Mesendoderm (in vitro differentiated cells): ENCODE data around the gene BRAP.

Source experiments
- DNase-seq: peaks from one replicate; pipeline ENCODE4 v3.0.0; 2013
- H2AK5ac ChIP-seq: 2 replicates; pipeline ENCODE4 v1.6.1; 2013; ENCODE audit warnings: low read length, inconsistent platforms
- H2BK120ac ChIP-seq: 2 replicates; pipeline ENCODE4 v1.6.1; 2013; ENCODE audit warnings: low read depth, mild to moderate bottlenecking, low read length, moderate library complexity, mixed read lengths
- H2BK15ac ChIP-seq: replicated peaks from 2 replicates; pipeline ENCODE4 v1.6.1; 2013; ENCODE audit warnings: low read depth, mild to moderate bottlenecking, moderate library complexity
- H2BK5ac ChIP-seq: 2 replicates; pipeline ENCODE4 v1.6.1; 2013; ENCODE audit warnings: low read length, inconsistent platforms
- H3K18ac ChIP-seq: 2 replicates; pipeline ENCODE4 v1.6.1; 2013; ENCODE audit warnings: mild to moderate bottlenecking, low read length, mixed read lengths
- H3K23ac ChIP-seq: one replicate; pipeline ENCODE4 v1.6.1; 2013; ENCODE audit warnings: low read length
- H3K27ac ChIP-seq: 2 replicates; pipeline ENCODE4 v1.5.1; 2013; ENCODE audit warnings: low read depth, mild to moderate bottlenecking, inconsistent platforms, low read length, moderate library complexity
- H3K27me3 ChIP-seq: 2 replicates; pipeline ENCODE4 v1.6.1; 2013; ENCODE audit warnings: low read length, control low read depth, mild to moderate bottlenecking, inconsistent platforms; ENCODE audit not compliant: insufficient read depth, poor library complexity
- H3K36me3 ChIP-seq: 2 replicates; pipeline ENCODE4 v1.6.1; 2013; ENCODE audit warnings: low read length, inconsistent platforms; ENCODE audit not compliant: control insufficient read depth, insufficient read depth
- H3K4ac ChIP-seq: one replicate; pipeline ENCODE4 v1.6.1; 2013; ENCODE audit warnings: low read depth, mild to moderate bottlenecking, low read length, moderate library complexity
- H3K4me1 ChIP-seq: 2 replicates; pipeline ENCODE4 v1.6.1; 2013; ENCODE audit warnings: low read depth, low read length, inconsistent platforms; ENCODE audit not compliant: control insufficient read depth
- H3K4me2 ChIP-seq: 2 replicates; pipeline ENCODE4 v1.6.1; 2013; ENCODE audit warnings: low read length
- H3K4me3 ChIP-seq: 2 replicates; pipeline ENCODE4 v1.5.1; 2013; ENCODE audit warnings: mild to moderate bottlenecking, low read length
- H3K56ac ChIP-seq: one replicate; pipeline ENCODE4 v1.6.1; 2013; ENCODE audit warnings: low read length
- H3K79me1 ChIP-seq: 2 replicates; pipeline ENCODE4 v1.6.1; 2013; ENCODE audit warnings: low read length, inconsistent platforms
- H3K79me2 ChIP-seq: 2 replicates; pipeline ENCODE4 v1.6.1; 2013; ENCODE audit warnings: mild to moderate bottlenecking, low read length; ENCODE audit not compliant: control insufficient read depth, insufficient read depth
- H3K9ac ChIP-seq: 2 replicates; pipeline ENCODE4 v1.6.1; 2013; ENCODE audit warnings: low read length, inconsistent platforms
- H4K5ac ChIP-seq: one replicate; pipeline ENCODE4 v1.6.1; 2013; ENCODE audit warnings: low read length
- H4K8ac ChIP-seq: one replicate; pipeline ENCODE4 v1.6.1; 2013; ENCODE audit warnings: low read depth, mild to moderate bottlenecking, control low read depth, low read length, moderate library complexity
- WGBS: extraction: QIAGEN DNeasy Blood & Tissue Kit; methylation state at CpG from one replicate; pipeline ENCODE4 v1.1.7; 2013; ENCODE audit warnings: low lambda C conversion rate, missing lambda C conversion rate; ENCODE audit not compliant: insufficient coverage; ENCODE audit errors: extremely low coverage; 5-methylcytosine and 5-hydroxymethylcytosine counted together

The BRAP gene

DNA sequence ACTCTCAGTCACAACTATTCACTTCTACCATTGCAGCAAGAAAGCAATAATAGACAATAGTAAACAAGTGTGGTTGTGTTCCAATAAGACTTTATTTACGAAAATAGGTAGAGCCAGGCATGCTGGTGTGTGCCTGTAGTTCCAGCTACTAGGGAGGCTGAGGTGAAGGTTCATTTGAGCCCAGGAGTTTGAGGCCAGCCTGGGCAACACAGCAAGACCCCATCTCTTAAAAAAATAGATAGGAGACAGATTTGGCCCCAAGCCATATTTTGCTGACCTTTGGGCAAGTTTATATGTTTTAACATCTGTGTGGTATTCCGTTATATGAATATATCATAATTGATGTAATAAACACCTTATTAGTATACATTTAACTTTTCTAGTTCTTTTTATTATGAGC lies 14.2 kb upstream of the BRAP start:
- no peak overlapping the region for H3K4me2 ChIP-seq
- no peak overlapping the region for H2BK120ac ChIP-seq
- no peaks in the 10 kb centered on the region for H3K79me1 ChIP-seq
- no peak overlapping the region for H3K18ac ChIP-seq
- no peak overlapping the region for H3K27ac ChIP-seq
- H3K56ac ChIP-seq: no peak overlapping the region
- H3K4me3 ChIP-seq: no peak overlapping the region
- H3K9ac ChIP-seq: no peak overlapping the region
- no peaks in the 10 kb centered on the region for H3K4me1 ChIP-seq
- no peak overlapping the region for H4K8ac ChIP-seq
- H3K36me3 ChIP-seq: no peaks in the 10 kb centered on the region
- H2AK5ac ChIP-seq: no peak overlapping the region
- no peak overlapping the region for H4K5ac ChIP-seq
- DNase-seq: no peak
- no CpG with 5 or more reads among the region's 2 CpGs for WGBS
- H3K79me2 ChIP-seq: no peaks in the 10 kb centered on the region
- no peak overlapping the region for H3K23ac ChIP-seq
- no peak overlapping the region for H2BK5ac ChIP-seq
- no peaks in the 10 kb centered on the region for H3K27me3 ChIP-seq
- no peak overlapping the region for H3K4ac ChIP-seq
- no peak overlapping the region for H2BK15ac ChIP-seq

GRCh38 chr12:111693818-111694217 lies 8.1 kb upstream of the BRAP start:
- H4K8ac ChIP-seq: no peak overlapping the region
- no peak overlapping the region for H3K4me3 ChIP-seq
- no peak overlapping the region for H2BK120ac ChIP-seq
- WGBS: no CpG with 5 or more reads among the region's 5 CpGs
- no peaks in the 10 kb centered on the region for H3K36me3 ChIP-seq
- DNase-seq: no peak
- H3K56ac ChIP-seq: no peak overlapping the region
- H2AK5ac ChIP-seq: no peak overlapping the region
- no peak overlapping the region for H3K27ac ChIP-seq
- no peak overlapping the region for H3K4me2 ChIP-seq
- no peak overlapping the region for H3K4ac ChIP-seq
- H3K79me2 ChIP-seq: no peaks in the 10 kb centered on the region
- no peaks in the 10 kb centered on the region for H3K79me1 ChIP-seq
- H3K23ac ChIP-seq: no peak overlapping the region
- no peak overlapping the region for H4K5ac ChIP-seq
- H3K27me3 ChIP-seq: no peaks in the 10 kb centered on the region
- no peak overlapping the region for H3K9ac ChIP-seq
- no peaks in the 10 kb centered on the region for H3K4me1 ChIP-seq
- H2BK5ac ChIP-seq: no peak overlapping the region
- no peak overlapping the region for H3K18ac ChIP-seq
- no peak overlapping the region for H2BK15ac ChIP-seq

GRCh38 chr12:111692575-111693210 lies 6.9 kb upstream of the BRAP start:
- H3K36me3 ChIP-seq: no peaks in the 10 kb centered on the region
- H2BK5ac ChIP-seq: no peak overlapping the region
- H3K27me3 ChIP-seq: no peaks in the 10 kb centered on the region
- H3K4me3 ChIP-seq: no peak overlapping the region
- H3K23ac ChIP-seq: no peak overlapping the region
- no peak overlapping the region for H3K9ac ChIP-seq
- no peak overlapping the region for H4K8ac ChIP-seq
- no peaks in the 10 kb centered on the region for H3K4me1 ChIP-seq
- H3K79me2 ChIP-seq: no peaks in the 10 kb centered on the region
- no peak overlapping the region for H3K18ac ChIP-seq
- no peak overlapping the region for H2BK120ac ChIP-seq
- H3K4me2 ChIP-seq: no peak overlapping the region
- H4K5ac ChIP-seq: no peak overlapping the region
- no peaks in the 10 kb centered on the region for H3K79me1 ChIP-seq
- peak; percentile 62 for DNase-seq
- H3K27ac ChIP-seq: no peak overlapping the region
- no peak overlapping the region for H3K56ac ChIP-seq
- WGBS: no CpG with 5 or more reads among the region's 15 CpGs
- H2AK5ac ChIP-seq: no peak overlapping the region
- no peak overlapping the region for H2BK15ac ChIP-seq
- H3K4ac ChIP-seq: no peak overlapping the region

- Histone ChIP-seq H3K27me3 (no peaks in the 10 kb centered on the region), H3K79me1 (peaks cover 4% of the 10 kb centered on the region), H3K36me3 (no peaks in the 10 kb centered on the region), H3K79me2 (peaks cover 4% of the 10 kb centered on the region), H2BK5ac (no peak overlapping the region), H3K23ac (no peak overlapping the region), H3K4ac (no peak overlapping the region), H3K4me2 (no peak overlapping the region), H3K4me1 (peaks cover 3% of the 10 kb centered on the region), H4K8ac (no peak overlapping the region), H3K18ac (no peak overlapping the region), H3K56ac (no peak overlapping the region), H4K5ac (no peak overlapping the region), H3K27ac (no peak overlapping the region), H2BK15ac (no peak overlapping the region), H3K4me3 (no peak overlapping the region), H2AK5ac (no peak overlapping the region), H3K9ac (no peak overlapping the region), H2BK120ac (no peak overlapping the region)
- no CpG with 5 or more reads among the region's 3 CpGs for WGBS
- DNase-seq: no peak
Observed at GRCh38 chr12:111691262-111691661, 5.5 kb upstream of the BRAP start.

GRCh38 chr12:111687952-111688351 lies 2.2 kb upstream of the BRAP start:
- Histone ChIP-seq H3K4me3 (no peak overlapping the region), H2BK15ac (no peak overlapping the region), H4K8ac (no peak overlapping the region), H4K5ac (no peak overlapping the region), H3K56ac (no peak overlapping the region), H3K18ac (no peak overlapping the region), H3K23ac (no peak overlapping the region), H3K36me3 (no peaks in the 10 kb centered on the region), H3K4ac (no peak overlapping the region), H2BK120ac (no peak overlapping the region), H2BK5ac (no peak overlapping the region), H3K79me2 (peaks cover 18% of the 10 kb centered on the region), H3K9ac (no peak overlapping the region), H3K27ac (no peak overlapping the region), H3K79me1 (peaks cover 14% of the 10 kb centered on the region), H3K4me1 (peaks cover 3% of the 10 kb centered on the region), H3K4me2 (no peak overlapping the region), H2AK5ac (no peak overlapping the region), H3K27me3 (no peaks in the 10 kb centered on the region)
- DNase-seq: no peak
- no CpG with 5 or more reads among the region's 10 CpGs for WGBS

DNA sequence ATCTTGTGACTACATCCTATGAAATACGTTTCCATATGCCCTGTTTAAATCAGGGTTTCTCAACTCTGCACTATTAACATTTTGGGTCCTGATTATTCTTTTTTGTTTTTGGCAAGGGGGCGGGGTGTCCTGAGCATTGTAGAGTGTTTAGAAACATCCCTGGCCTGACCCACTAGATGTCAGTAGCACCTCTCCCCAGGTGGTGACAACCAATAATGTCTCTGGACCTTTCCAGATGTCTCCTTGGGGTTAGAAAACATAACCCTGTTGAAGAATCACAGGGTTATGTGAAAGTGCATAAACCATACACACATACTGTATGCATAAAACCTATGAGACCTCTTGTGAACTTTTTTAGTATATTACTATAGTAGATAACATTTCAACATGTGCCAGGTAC lies 1.5 kb upstream of the BRAP start:
- Histone ChIP-seq H4K5ac (no peak overlapping the region), H4K8ac (no peak overlapping the region), H3K9ac (no peak overlapping the region), H3K56ac (no peak overlapping the region), H2BK15ac (no peak overlapping the region), H3K4me1 (peaks cover 3% of the 10 kb centered on the region), H3K36me3 (no peaks in the 10 kb centered on the region), H3K79me2 (peaks cover 18% of the 10 kb centered on the region), H3K27me3 (no peaks in the 10 kb centered on the region), H3K79me1 (peaks cover 14% of the 10 kb centered on the region), H3K18ac (no peak overlapping the region), H2BK120ac (no peak overlapping the region), H3K27ac (no peak overlapping the region), H3K23ac (no peak overlapping the region), H3K4ac (no peak overlapping the region), H2BK5ac (no peak overlapping the region), H3K4me3 (no peak overlapping the region), H2AK5ac (no peak overlapping the region), H3K4me2 (no peak overlapping the region)
- peak; percentile 27 for DNase-seq
- WGBS: no CpG with 5 or more reads among the region's 2 CpGs
